HG02852 (cell line): Measurements from ENCODE around the gene SMAP1.

Experiments
- ATAC-seq: cut with Tn5 transposase; IDR thresholded peaks from one replicate; pipeline ENCODE4 v1.9.1; 2021; ENCODE audit warnings: mild to moderate bottlenecking, moderate library complexity; ENCODE audit not compliant: unreplicated experiment

SMAP1 gene

GRCh38 chr6:70680396-70680795, 12.7 kb downstream of the SMAP1 start:
- no peak for ATAC-seq

- ATAC-seq, result no peak
These were observed 17.3 kb downstream of the SMAP1 start for GRCh38 chr6:70684794-70685493.

GRCh38 chr6:70685494-70686180, 18.0 kb downstream of the SMAP1 start:
- no peak for ATAC-seq

GRCh38 chr6:70686548-70687133, 19.0 kb downstream of the SMAP1 start:
- no peak for ATAC-seq

- ATAC-seq, result no peak
These were observed 26.2 kb downstream of the SMAP1 start for GRCh38 chr6:70693887-70694286.

- ATAC-seq, result no peak
These were observed 26.7 kb downstream of the SMAP1 start for GRCh38 chr6:70694371-70694770.

- no peak for ATAC-seq
These were observed 33.5 kb downstream of the SMAP1 start for GRCh38 chr6:70700922-70701876.

- no peak for ATAC-seq
These were observed 38.1 kb downstream of the SMAP1 start for GRCh38 chr6:70705772-70706171.

- no peak for ATAC-seq
These were observed 38.9 kb downstream of the SMAP1 start for GRCh38 chr6:70706491-70707123.

GRCh38 chr6:70707893-70708292, 40.2 kb downstream of the SMAP1 start:
- ATAC-seq, result no peak

- ATAC-seq, result no peak
These were observed 40.8 kb downstream of the SMAP1 start for GRCh38 chr6:70708448-70708847.

- ATAC-seq, result no peak
These were observed 42.1 kb downstream of the SMAP1 start for GRCh38 chr6:70709826-70710225.

- ATAC-seq, result no peak
These were observed 47.1 kb downstream of the SMAP1 start for GRCh38 chr6:70714716-70715257.

- no peak for ATAC-seq
These were observed 49.5 kb downstream of the SMAP1 start for GRCh38 chr6:70717038-70717801.

GRCh38 chr6:70724524-70724923, 56.8 kb downstream of the SMAP1 start:
- no peak for ATAC-seq

GRCh38 chr6:70725817-70726415, 58.2 kb downstream of the SMAP1 start:
- no peak for ATAC-seq

- no peak for ATAC-seq
These were observed 66.7 kb downstream of the SMAP1 start for GRCh38 chr6:70734381-70734780.

- ATAC-seq, result no peak
These were observed 67.3 kb downstream of the SMAP1 start for GRCh38 chr6:70734979-70735378.

- ATAC-seq, result no peak
These were observed 67.8 kb downstream of the SMAP1 start for GRCh38 chr6:70735513-70735912.
